Astrocyte (in vitro differentiated cells and primary cell): ENCODE data around the gene DENND6B. TPM values are rescaled to one million over a fixed set of nuclear protein-coding genes. Genes with fewer than 3 reads are reported as not detected.

ENCODE experiments used
- DNase-seq: peaks from one replicate; pipeline ENCODE4 v3.0.0-alpha.2; 2010; ENCODE audit warnings: low read depth
- FAIRE-seq: peaks from 2 replicates; lab custom pipeline; 2011; peaks lifted over from hg19 to GRCh38; lab: Jason Lieb, UNC
- H2AFZ ChIP-seq: 2 replicates; pipeline ENCODE4 v1.6.0; 2012; ENCODE audit warnings: low read depth, low read length, inconsistent platforms
- H3K27ac ChIP-seq: 2 replicates; pipeline ENCODE4 v1.5.1; 2011; ENCODE audit warnings: low read depth, low read length, inconsistent platforms
- H3K27me3 ChIP-seq: 2 replicates; pipeline ENCODE4 v1.6.0; 2011; ENCODE audit warnings: low read length, inconsistent platforms; ENCODE audit not compliant: insufficient read depth
- H3K36me3 ChIP-seq: 2 replicates; pipeline ENCODE4 v1.5.1; 2011; ENCODE audit warnings: low read length, inconsistent platforms; ENCODE audit not compliant: insufficient read depth
- H3K4me1 ChIP-seq: 2 replicates; pipeline ENCODE4 v1.5.1; 2011; ENCODE audit warnings: low read length, inconsistent platforms; ENCODE audit not compliant: insufficient read depth
- H3K4me2 ChIP-seq: 2 replicates; pipeline ENCODE4 v1.6.0; 2012; ENCODE audit warnings: low read length, inconsistent platforms
- H3K4me3 ChIP-seq: 2 replicates; pipeline ENCODE4 v1.5.1; 2011; ENCODE audit warnings: low read depth, mild to moderate bottlenecking, low read length, inconsistent platforms; ENCODE audit not compliant: insufficient read depth
- H3K79me2 ChIP-seq: 2 replicates; pipeline ENCODE4 v1.6.0; 2012; ENCODE audit warnings: mild to moderate bottlenecking, low read length, inconsistent platforms; ENCODE audit not compliant: insufficient read depth
- H3K9ac ChIP-seq: 2 replicates; pipeline ENCODE4 v1.6.0; 2012; ENCODE audit warnings: mild to moderate bottlenecking, low read length, inconsistent platforms
- H3K9me3 ChIP-seq: 2 replicates; pipeline ENCODE4 v1.5.1; 2012; ENCODE audit warnings: low read depth, mild to moderate bottlenecking, low read length, inconsistent platforms; ENCODE audit not compliant: insufficient read depth
- H4K20me1 ChIP-seq: 2 replicates; pipeline ENCODE4 v1.6.0; 2012; ENCODE audit warnings: low read length, inconsistent platforms; ENCODE audit not compliant: insufficient read depth
- H3K27ac Mint-ChIP-seq: one replicate; pipeline ENCODE4 v1.8.0; 2021; ENCODE audit warnings: mild to moderate bottlenecking, mixed read lengths; ENCODE audit not compliant: unreplicated experiment
- H3K27me3 Mint-ChIP-seq: one replicate; pipeline ENCODE4 v1.8.0; 2021; ENCODE audit warnings: low read depth, mixed read lengths; ENCODE audit not compliant: unreplicated experiment
- H3K36me3 Mint-ChIP-seq: one replicate; pipeline ENCODE4 v1.8.0; 2021; ENCODE audit warnings: low read depth, mixed read lengths; ENCODE audit not compliant: unreplicated experiment
- H3K4me1 Mint-ChIP-seq: one replicate; pipeline ENCODE4 v1.8.0; 2021; ENCODE audit warnings: low read depth, mixed read lengths; ENCODE audit not compliant: unreplicated experiment
- H3K4me3 Mint-ChIP-seq: one replicate; pipeline ENCODE4 v1.8.0; 2021; ENCODE audit warnings: mild to moderate bottlenecking, moderate library complexity, mixed read lengths; ENCODE audit not compliant: unreplicated experiment
- H3K9me3 Mint-ChIP-seq: one replicate; pipeline ENCODE4 v1.8.0; 2021; ENCODE audit warnings: mild to moderate bottlenecking, mixed read lengths; ENCODE audit not compliant: unreplicated experiment
- EZH2 ChIP-seq: IDR thresholded peaks from 2 replicates; pipeline ENCODE4 v1.6.1; 2012; ENCODE audit warnings: mild to moderate bottlenecking, low read length, inconsistent platforms; ENCODE audit not compliant: insufficient read depth
- total RNA-seq: library from RNA; stranded (reverse); gene quantifications from 2 replicates; pipeline ENCODE4 v1.2.1, GENCODE V29; 2021
- TF ChIP-seq, protein P1 (sequence below): IDR thresholded peaks from 2 replicates; pipeline ENCODE4 v1.5.1; 2011; ENCODE audit warnings: low read depth, mild to moderate bottlenecking, inconsistent platforms, low read length, moderate library complexity; ENCODE audit not compliant: insufficient read depth

DENND6B gene
- total RNA-seq, 1 donor from 2014 or later: 5.4 TPM

DNA sequence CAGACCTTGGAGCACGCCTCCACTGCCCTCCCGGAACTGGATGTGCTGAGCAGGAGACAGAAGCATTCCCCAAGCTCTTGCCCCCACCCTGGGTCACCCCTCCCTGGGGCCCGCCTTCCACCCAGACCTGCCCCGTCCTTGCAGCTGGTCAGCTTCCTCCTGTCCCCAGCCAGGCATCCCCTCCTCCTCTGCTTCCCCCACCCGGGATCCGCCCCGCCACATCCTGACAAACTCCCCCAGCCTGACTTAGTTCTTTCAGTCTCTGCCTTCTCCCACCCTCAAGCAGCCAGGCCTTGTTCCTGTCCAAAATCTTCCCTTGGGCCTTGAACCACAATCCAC lies 18.2 kb downstream of the DENND6B start:
- Histone ChIP-seq H3K9ac (peak overlapping the region; percentile 8), H3K4me3 (no peak overlapping the region), H3K4me1 (peaks cover 42% of the 10 kb centered on the region), H3K27ac (no peak overlapping the region), H4K20me1 (peaks cover 21% of the 10 kb centered on the region), H2AFZ (no peak overlapping the region), H3K79me2 (peaks cover 35% of the 10 kb centered on the region), H3K36me3 (no peaks in the 10 kb centered on the region), H3K9me3 (no peaks in the 10 kb centered on the region), H3K27me3 (no peaks in the 10 kb centered on the region), H3K4me2 (peak overlapping the region; percentile 35)
- Mint-ChIP-seq H3K4me3 (peak overlapping the region; percentile 82), H3K27ac (peak overlapping the region; percentile 94), H3K27me3 (no peaks in the 10 kb centered on the region), H3K4me1 (peaks cover 15% of the 10 kb centered on the region), H3K36me3 (peaks cover 2% of the 10 kb centered on the region), H3K9me3 (no peaks in the 10 kb centered on the region)
- DNase-seq: peak; percentile 42
- no peak for FAIRE-seq
- TF ChIP-seq EZH2: no peak
- TF ChIP-seq, protein P1, sequence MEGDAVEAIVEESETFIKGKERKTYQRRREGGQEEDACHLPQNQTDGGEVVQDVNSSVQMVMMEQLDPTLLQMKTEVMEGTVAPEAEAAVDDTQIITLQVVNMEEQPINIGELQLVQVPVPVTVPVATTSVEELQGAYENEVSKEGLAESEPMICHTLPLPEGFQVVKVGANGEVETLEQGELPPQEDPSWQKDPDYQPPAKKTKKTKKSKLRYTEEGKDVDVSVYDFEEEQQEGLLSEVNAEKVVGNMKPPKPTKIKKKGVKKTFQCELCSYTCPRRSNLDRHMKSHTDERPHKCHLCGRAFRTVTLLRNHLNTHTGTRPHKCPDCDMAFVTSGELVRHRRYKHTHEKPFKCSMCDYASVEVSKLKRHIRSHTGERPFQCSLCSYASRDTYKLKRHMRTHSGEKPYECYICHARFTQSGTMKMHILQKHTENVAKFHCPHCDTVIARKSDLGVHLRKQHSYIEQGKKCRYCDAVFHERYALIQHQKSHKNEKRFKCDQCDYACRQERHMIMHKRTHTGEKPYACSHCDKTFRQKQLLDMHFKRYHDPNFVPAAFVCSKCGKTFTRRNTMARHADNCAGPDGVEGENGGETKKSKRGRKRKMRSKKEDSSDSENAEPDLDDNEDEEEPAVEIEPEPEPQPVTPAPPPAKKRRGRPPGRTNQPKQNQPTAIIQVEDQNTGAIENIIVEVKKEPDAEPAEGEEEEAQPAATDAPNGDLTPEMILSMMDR: no peak

DNA sequence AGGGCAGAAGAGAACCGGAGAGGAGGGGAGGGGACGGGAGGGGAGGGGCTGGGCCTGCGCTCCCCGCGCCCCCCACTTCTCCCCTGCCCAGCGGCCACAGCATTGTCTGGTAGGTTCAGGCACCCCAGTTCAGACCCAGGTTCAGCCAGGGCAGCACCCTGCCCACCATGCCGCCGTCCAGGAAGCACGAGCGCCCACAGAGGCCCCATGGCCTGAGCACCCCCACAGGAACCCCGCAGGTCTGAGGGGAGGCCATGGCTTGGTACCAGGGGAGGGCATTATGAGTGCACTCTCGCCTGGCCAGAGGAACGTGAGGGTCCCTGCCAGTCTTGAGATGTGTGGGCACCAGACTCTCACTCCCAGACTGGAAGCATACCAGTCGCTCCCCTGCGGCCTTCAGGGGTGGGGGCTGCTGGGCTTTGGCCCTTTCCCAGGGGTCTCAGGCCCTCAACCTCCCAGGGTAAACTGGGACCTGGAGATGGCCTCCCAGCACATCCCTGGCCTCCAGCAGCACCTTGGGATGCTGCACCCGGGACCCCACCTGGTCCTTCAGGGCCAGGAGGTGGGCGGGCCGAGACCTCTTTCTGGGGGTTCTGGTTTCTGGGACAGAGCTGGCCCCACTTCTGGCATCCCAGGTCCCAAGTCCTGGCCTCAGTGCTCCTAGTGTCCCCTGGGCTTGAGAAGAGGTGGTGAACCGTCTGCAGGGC lies 18.8 kb downstream of the DENND6B start:
- Histone ChIP-seq H3K4me2 (peak overlapping the region; percentile 35), H3K27ac (no peak overlapping the region), H3K4me1 (peaks cover 47% of the 10 kb centered on the region), H3K79me2 (peaks cover 41% of the 10 kb centered on the region), H3K9ac (no peak overlapping the region), H3K36me3 (no peaks in the 10 kb centered on the region), H4K20me1 (peaks cover 26% of the 10 kb centered on the region), H3K9me3 (no peaks in the 10 kb centered on the region), H3K4me3 (no peak overlapping the region), H3K27me3 (no peaks in the 10 kb centered on the region), H2AFZ (no peak overlapping the region)
- TF ChIP-seq, protein P1: no peak
- Mint-ChIP-seq H3K27ac (peak overlapping the region; percentile 94), H3K27me3 (no peaks in the 10 kb centered on the region), H3K4me1 (peaks cover 16% of the 10 kb centered on the region), H3K36me3 (peaks cover 2% of the 10 kb centered on the region), H3K9me3 (no peaks in the 10 kb centered on the region), H3K4me3 (no peak overlapping the region)
- DNase-seq: no peak
- FAIRE-seq: no peak
